HG03354 (cell line): ENCODE measurements around the gene ACAA1.
"Not testable (repeated sequence)": the region's sequence is repeated elsewhere in the genome, so short reads cannot be mapped to it uniquely, and the experiment has no call there.

Source experiments
- ATAC-seq: cut with Tn5 transposase; IDR thresholded peaks from one replicate; pipeline ENCODE4 v1.9.1; 2021; ENCODE audit warnings: mild to moderate bottlenecking; ENCODE audit not compliant: unreplicated experiment, poor library complexity, severe bottlenecking

The ACAA1 gene

GRCh38 chr3:38138349-38139190, 1.6 kb upstream of the ACAA1 start, which contains the start of gene MYD88:
Gene MYD88, plus strand, starts transcription at chr3:38138661. Its CDS starts 40 bp downstream, at chr3:38138701.
- ATAC-seq, result peak; percentile 54

- no peak for ATAC-seq
These were observed 855 bp upstream of the ACAA1 start for GRCh38 chr3:38137615-38138348.

GRCh38 chr3:38136393-38136776, 542 bp downstream of the ACAA1 start:
- ATAC-seq, result no peak

- ATAC-seq, result not testable (repeated sequence)
These were observed 1.2 kb downstream of the ACAA1 start for GRCh38 chr3:38135621-38136277.

- not testable (repeated sequence) for ATAC-seq
These were observed 2.3 kb downstream of the ACAA1 start for GRCh38 chr3:38134517-38135143.

GRCh38 chr3:38133557-38134405, 3.1 kb downstream of the ACAA1 start:
- no peak for ATAC-seq

DNA sequence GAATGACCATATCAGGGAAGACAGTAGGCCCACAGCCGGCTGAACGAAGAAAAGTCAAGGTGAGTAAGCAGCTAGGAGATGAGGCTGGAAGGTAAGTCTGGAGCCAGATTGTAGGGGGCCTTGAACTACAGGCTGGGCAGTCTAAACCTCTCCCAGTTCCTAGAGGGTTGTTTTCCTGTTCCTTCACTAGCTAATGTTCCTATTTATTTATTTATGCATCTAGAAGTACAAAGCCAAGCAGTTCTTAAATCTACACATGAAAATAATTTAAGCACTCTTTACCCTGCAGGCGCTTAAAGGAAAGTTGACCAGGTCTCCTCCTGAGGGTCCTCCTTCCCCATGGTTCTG, 3.7 kb downstream of the ACAA1 start:
- ATAC-seq, result no peak

- no peak for ATAC-seq
These were observed 5.1 kb downstream of the ACAA1 start for GRCh38 chr3:38131621-38132369.

DNA sequence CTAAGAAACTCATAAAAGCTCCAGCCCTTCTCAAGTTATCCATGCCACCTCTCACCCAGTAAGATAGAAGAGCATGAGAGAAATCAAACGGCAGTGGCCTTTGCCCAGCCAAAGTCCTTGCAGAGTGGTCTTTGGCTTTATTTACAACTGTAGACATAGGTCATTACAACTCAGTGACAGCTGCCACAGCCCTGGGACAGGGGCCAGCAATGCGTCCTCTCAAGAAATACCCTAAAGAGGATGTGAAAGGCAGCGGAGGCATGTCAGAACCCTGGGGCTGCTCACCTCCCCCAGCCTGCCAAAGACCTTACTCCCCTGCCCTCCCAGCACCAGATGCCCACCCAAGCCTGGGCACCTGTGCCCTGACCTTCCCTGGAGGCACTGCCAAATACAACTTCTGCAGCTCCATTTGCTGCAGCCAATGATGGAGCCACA, 6.3 kb downstream of the ACAA1 start:
- no peak for ATAC-seq

DNA sequence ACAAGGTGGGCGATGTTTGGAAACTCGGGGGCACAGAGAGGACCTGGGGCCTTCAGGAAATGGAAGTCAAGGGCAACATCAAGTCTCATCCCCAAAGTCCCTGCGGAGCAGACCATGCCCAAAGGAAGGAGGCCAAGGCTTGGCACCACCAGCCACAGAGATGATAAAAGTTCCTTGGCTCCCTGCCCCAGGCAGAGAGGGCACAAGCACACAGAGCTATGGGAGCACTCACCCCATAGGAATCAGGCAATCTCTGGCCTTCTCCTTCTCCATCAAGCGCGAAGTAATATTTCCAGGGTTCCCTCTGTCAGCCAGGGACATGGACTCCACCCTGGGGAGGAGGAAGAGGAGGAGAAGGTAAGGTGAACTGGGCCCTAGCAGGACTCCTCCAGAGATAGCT, 7.9 kb downstream of the ACAA1 start:
- ATAC-seq, result no peak

DNA sequence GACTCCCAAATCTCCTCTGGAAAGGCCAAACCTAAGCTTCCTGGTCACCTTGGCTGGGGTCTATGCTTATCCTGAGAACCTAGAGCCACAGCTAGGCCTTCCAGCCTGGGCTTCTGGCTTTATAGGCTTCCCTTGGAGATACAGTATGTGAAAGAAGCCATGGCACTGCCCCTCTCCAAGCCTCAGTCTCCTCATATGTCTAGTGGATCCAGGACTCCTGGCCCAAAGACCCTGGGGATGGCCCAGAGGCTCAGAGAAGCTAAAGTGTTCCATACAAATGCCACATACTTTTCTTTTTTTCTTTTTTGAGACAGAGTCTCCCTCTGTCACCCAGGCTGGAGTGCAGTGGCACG, 8.6 kb downstream of the ACAA1 start:
- no peak for ATAC-seq

DNA sequence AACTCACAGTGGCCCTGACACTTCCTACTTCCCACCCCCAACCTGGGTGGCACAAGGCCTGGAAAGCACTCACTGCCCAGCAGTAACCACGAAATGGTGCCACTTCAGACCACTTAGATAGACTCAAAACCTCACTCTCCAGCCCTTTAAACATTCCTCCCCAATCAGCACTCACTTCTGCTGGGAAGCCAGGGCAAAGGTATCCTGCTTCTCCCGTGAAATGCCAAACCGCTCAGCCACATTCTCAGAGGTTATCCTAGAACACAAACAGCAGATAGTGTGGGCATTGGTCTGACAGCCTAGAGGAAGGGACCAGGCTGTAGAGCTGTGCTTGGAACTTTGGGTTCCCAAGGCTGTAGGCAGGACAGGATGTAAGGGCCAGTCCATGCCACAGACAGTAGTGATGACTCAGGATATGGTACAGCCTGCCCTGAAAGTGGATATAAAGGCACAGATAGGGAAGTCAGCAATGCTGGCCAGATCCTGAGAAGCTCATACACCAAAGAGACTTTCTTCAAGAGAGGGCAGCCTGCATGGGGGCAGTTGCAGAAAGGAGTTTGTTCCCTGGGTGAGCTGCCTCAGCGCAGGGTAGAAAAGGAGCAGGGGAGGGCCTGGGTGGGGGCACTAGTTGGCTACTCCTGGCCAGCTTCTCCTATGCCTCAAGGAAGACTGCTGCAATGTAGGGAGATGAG, 9.2 kb downstream of the ACAA1 start:
- ATAC-seq, result no peak

DNA sequence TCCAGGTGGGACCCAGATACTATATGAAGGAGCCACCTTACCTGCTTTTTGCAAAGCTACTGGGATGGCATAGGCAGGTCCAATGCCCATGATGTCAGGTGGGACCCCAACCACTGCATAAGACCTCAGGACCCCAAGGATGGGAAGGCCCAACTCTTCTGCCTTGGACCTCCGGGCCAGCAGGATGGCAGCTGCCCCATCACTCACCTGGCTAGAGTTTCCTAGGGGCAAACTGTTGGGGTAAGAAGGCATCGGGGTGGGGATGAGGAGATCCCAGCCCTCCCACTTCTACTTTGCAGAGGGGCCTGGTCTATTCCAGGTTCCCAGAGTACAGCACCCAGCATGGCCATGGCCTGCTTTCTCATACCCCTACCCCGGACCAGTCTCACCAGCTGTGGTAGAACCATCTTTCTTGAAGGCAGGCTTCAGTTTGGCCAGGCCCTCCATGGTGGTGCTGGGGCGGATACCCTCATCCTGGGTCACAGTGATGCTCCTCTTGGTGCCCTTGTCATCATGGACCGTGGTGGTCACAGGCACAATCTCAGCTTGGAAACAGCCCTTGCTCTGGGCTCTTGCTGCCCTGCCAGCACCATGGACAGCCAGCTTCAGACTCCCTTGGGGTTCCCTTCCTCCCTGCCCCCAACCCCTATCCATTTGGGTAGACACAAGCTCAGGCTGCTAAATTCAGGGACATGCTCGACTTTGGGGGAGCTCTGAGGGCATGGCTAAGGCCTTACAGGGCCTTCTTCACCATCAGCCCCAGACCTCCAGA, 10.6 kb downstream of the ACAA1 start:
- no peak for ATAC-seq

DNA sequence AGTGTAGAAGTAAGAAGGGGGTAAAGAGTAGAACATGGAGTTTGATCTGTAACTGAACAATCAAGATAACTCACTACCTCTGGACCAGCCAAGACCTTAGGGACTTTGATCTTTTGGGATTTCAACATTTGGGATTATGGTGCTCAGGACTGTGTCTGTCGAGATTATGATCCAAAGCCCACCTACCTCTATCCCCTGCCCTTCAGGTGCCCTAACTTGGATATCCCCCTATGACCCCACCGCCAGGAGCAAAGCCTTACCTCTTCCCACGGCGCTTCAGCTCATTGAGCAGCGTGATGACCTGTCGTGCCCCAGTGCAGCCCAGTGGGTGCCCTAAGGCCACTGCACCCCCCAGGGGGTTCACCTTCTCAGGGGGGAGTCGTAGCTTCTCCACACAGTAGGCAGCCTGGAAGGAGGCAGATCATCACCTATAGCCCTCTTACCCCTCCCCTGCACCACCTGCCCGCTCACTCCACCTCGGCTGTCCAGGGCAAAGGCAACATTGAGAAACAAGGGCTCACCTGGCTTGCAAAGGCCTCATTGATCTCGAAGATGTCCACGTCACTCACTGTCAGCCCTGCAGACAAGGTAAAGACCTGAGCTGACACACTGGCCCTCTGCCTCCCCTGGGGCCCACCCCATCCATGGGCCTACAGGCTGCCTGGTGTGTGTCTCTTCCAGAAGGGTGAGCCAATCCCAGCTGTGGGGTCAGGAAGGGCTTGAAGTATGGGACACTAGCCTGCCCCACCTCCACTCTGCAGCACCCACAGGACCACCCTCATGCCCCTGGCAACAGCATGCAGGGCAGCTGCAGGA, 11.4 kb downstream of the ACAA1 start:
- ATAC-seq, result no peak

DNA sequence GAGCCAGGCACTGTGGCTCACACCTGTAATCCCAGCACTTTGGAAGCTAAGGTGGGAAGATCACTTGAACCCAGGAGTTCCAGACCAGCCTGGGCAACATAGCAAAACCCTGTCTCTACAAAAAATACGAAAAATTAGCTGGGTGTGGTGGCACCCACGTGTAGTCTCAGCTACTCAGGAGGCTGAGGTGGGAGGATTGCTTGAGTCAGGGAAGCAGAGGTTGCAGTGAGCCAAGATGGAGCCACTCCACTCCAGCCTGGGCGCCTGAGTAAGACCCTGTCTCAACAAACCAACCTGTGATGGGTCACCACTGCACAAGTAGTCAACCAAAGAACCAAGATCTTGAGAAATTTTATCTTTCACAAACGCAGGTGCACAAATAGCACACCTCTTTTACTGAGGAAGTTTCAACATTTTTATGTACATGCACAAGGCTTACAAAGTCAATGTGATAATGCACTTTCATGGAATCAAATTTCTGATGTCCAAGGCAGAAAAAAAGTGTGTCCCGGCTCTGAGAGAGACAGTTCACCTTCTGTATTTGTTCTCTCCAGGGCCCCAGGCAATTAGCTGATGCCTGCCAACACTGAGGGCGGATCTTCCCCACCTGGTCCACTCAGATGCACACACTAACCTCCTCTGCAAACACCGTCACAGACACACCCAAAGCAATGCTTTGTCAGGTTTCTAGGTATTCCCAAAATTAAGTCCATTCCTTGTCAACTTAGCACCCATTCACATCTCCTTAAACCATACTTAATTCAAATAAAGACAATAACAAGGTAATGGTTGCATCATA, 12.4 kb downstream of the ACAA1 start:
- ATAC-seq, result no peak
